Omental fat pad (tissue), 4 donors: ENCODE data around the gene MYO9A. TPM values are rescaled to one million over a fixed set of nuclear protein-coding genes. Genes with fewer than 3 reads are reported as not detected.
"Not testable (repeated sequence)": the region's sequence is repeated elsewhere in the genome, so short reads cannot be mapped to it uniquely, and the experiment has no call there.

ENCODE experiments used
- ATAC-seq: fragments of 150-250 bp; one replicate; pipeline ENCODE4 v1.9.1; 2016; ENCODE audit warnings: mild to moderate bottlenecking, moderate library complexity; ENCODE audit not compliant: low FRiP score
- DNase-seq: peaks from one replicate; pipeline ENCODE4 v3.0.0-alpha.2; 2019; ENCODE audit warnings: low spot score
- total RNA-seq, 4 donors: library from RNA; depleted of rRNA; stranded (reverse); fragments of >200 nt; gene quantifications; one replicate each; pipeline ENCODE4 v1.1.0, GENCODE V29; 2016
- TF ChIP-seq, protein P1 (sequence below), 3 donors: fragments of 450-650 bp; IDR thresholded peaks; one replicate each; pipeline ENCODE4 v1.5.1; 2016 to 2017; ENCODE audit warnings: antibody characterized with exemption in 3 of 3, mild to moderate bottlenecking in 3 of 3, moderate library complexity in 2 of 3

MYO9A gene
- total RNA-seq, 4 donors from 2014 or later, result 31.6 to 82.9 (median 48.7) TPM

DNA sequence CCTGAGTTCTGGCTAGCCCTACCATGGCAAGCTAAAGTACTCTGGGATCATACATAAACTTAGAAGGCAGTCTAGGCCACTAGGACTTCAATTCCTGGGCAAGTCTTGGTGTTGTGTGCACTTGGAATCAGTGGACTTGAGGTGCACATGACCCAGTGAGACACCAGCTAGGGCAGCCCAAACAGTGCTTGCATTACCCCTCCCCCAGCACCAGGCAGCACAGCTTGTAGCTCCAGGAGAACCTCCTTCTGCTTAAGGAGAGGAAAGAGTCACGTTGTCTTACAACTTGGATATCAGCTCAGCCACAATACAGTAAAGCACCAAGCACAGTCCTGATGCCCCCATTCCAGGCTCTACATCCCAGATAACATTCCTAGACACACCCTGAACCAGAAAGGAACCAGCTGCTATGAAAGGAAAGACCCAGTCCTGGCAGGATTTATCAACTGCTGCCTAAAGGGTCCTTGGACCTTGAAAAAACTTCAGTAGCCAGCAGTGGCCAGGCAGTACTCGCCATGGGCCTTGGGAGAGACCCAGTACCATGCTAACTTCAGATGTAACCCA lies 57.2 kb downstream of the MYO9A start:
- TF ChIP-seq, protein P1, sequence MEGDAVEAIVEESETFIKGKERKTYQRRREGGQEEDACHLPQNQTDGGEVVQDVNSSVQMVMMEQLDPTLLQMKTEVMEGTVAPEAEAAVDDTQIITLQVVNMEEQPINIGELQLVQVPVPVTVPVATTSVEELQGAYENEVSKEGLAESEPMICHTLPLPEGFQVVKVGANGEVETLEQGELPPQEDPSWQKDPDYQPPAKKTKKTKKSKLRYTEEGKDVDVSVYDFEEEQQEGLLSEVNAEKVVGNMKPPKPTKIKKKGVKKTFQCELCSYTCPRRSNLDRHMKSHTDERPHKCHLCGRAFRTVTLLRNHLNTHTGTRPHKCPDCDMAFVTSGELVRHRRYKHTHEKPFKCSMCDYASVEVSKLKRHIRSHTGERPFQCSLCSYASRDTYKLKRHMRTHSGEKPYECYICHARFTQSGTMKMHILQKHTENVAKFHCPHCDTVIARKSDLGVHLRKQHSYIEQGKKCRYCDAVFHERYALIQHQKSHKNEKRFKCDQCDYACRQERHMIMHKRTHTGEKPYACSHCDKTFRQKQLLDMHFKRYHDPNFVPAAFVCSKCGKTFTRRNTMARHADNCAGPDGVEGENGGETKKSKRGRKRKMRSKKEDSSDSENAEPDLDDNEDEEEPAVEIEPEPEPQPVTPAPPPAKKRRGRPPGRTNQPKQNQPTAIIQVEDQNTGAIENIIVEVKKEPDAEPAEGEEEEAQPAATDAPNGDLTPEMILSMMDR (IDR thresholded peaks at IDR 0.05), result no peak
- DNase-seq (no peak), ATAC-seq (no peak)

DNA sequence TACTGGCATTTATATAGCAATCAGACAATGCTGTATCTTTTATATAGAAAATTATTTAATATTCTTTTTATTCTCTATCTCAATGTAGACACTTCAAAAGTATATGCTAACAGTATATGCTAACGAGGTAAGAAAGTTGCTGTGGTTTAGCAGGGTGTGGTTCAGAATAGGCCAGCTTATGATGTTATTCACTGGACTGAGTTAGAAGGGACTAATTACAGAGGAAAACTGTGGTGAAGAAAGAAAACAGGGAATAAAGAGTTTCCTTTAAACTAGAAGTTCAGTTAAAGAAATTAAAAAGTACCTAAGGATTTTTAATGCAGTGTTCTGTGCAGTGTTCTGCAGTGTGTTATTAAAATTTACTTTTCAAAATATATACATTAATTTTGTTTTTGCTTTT lies 59.4 kb downstream of the MYO9A start:
- TF ChIP-seq, protein P1 (IDR thresholded peaks at IDR 0.05), result no peak
- ATAC-seq (no peak), DNase-seq (no peak)

DNA sequence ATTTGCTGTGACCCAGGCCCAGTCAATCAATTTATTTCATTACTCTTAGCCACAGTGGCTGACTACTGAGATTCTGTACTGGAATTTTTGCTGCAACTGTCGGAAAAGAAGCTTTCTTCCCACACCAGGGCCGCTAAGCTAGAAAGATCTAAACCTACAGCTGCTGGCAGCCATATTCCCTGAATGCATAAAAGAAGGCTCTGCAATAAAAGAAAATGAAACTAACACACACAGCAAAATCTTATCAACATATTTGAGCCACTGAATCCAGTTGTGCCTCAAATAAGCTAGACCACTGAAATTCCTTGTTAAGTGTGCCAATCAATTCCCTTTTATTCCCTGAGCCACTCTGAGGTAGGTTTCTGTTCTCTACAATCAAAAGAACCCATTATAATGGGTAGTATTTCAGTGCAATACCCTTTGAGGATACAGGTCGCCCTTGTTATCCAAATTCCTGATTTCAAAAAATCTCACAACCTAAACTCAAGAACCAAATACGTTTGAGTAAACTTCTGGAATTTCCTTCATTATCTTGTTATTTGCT lies 60.3 kb downstream of the MYO9A start:
- TF ChIP-seq, protein P1 (IDR thresholded peaks at IDR 0.05), result no peak
- no peak for ATAC-seq

DNA sequence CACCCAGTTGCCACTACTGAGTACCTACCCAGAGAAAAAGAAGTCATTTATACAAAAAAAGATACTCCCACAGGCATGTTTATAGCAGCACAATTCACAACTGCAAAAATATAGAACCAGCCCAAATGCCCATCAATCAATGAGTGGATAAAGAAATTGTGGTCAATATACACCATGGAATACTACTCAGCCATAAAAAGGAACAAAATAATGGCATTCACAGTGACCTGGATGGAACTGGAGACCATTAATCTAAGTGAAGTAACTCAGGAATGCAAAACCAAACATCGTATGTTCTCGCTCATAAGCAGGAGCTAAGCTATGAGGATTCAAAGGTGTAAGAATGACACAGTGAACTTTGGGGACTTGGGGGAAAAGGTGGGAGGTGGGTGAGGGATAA lies 61.7 kb downstream of the MYO9A start:
- not testable (repeated sequence) for ATAC-seq, DNase-seq

More for the DNA sequence above, 60.3 kb downstream of the MYO9A start:
- no peak for DNase-seq

DNA sequence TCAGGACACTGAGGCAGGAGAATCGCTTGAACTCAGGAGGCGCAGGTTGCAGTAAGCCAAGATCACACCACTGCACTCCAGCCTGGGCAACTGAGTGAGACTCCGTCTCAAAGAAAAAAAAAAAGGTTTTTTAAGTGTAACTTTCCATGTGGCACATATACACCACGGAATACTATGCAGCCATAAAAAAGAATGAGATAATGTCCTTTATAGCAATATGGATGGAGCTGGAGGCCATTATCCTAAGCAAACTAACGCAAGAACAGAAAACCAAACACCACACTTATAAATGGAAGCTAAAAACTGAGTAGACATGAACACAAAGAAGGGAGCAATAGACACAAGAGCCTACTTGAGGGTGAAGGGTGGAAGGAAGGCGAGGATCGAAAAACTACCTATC lies 64.7 kb downstream of the MYO9A start:
- DNase-seq, ATAC-seq: not testable (repeated sequence)

DNA sequence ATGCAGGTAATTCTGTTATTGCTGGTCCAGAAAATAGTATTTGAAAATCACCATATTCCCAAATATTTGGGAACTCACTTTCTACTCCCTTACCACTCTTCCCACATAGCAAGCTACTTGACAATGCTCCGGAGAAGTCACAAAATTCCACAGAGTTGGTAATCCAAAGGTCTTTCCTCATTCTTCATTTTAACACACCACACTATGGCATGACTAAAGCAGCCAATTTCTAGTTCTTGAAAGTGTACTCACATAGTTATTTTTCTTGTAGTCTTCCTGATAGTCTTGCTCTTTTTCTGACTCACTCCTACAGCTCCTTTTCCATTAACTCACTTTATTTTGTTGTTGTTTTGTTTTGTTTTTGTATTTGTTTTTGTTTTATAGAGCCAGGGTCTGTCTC lies 67.2 kb downstream of the MYO9A start:
- DNase-seq (no peak), ATAC-seq (no peak)
- TF ChIP-seq, protein P1 (IDR thresholded peaks at IDR 0.05), result no peak

DNA sequence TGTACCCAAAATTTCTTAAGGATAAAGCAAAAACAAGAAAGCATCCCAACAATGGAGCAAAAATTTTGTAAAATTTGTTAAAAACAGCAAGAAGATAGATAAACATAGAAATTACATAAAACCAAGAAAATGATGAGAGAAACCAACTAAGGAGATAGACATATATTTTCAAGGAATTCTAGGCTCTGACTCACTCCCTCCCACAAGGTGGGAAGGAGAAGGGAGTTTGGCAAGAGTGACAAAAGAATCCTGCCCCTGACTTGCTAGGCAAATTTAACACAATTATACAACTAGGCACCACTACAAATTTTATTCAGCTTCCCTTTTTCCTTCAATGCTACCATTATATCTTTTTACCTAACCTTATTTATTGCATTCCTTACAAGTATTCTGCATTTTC lies 70.9 kb downstream of the MYO9A start:
- DNase-seq (no peak), ATAC-seq (no peak)
- TF ChIP-seq, protein P1 (IDR thresholded peaks at IDR 0.05), result no peak

DNA sequence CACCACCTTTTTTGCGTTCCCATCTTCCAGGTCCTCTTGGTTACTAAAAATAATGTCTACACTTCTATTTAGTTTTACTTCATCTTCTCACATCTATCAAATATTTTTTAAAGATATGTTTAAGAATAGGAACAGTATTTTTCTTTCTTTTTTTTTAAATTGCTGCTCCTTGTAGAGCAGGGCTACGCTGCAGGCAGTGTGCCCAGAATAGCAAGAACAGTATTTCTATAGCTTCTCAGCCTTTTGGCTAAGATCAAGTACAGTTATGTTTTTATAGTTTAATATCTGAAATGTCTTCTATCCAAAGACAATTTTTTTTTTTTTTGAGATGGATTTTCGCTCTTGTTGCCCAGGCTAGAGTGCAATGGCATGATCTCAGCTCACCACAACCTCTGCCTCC lies 73.0 kb downstream of the MYO9A start:
- ATAC-seq (no peak), DNase-seq (no peak)
- TF ChIP-seq, protein P1 (IDR thresholded peaks at IDR 0.05), result no peak
